ENCODE data around the gene HNRNPH3. TPM values are rescaled to one million over a fixed set of nuclear protein-coding genes. Genes with fewer than 3 reads are reported as not detected.

Gene HNRNPH3
- total and polyA plus RNA-seq, 10 donors = 43.2 to 142 (median 101) TPM

GRCh38 chr10:68342909-68343516, 11.1 kb downstream of the HNRNPH3 start:
- 90 to 95% (median 93%) methylated on average over 3 of the region's 3 CpGs for WGBS, 5 donors
- Histone ChIP-seq H3K27ac (no peak overlapping the region), H3K36me3 (peaks cover 0 to 96% (median 77%) of the 10 kb centered on the region in 6 donors), H3K4me3 (no peak overlapping the region), H3K4me1 (peaks cover 0 to 31% (median 8%) of the 10 kb centered on the region in 6 donors), H3K27me3 (replicated peaks in 1 of 7) (no peaks in the 10 kb centered on the region), H3K9me3 (no peaks in the 10 kb centered on the region)
- TF ChIP-seq CTCF (IDR thresholded peaks at IDR 0.05 in 8 of 11, conservative IDR thresholded peaks at IDR 0.05 in 3 of 11) (no peak), POLR2AphosphoS5 (IDR thresholded peaks at IDR 0.05) (no peak), POLR2A (IDR thresholded peaks at IDR 0.05) (no peak)
- no peak for DNase-seq
- intact Hi-C loops (cut with DNase I; ENCODE audit: low total_unique reads) = no loop called here

GRCh38 chr10:68345621-68346020, 13.8 kb downstream of the HNRNPH3 start:
- TF ChIP-seq POLR2AphosphoS5 (IDR thresholded peaks at IDR 0.05) (no peak), POLR2A (IDR thresholded peaks at IDR 0.05) (no peak), CTCF (IDR thresholded peaks at IDR 0.05 in 8 of 11, conservative IDR thresholded peaks at IDR 0.05 in 3 of 11) (no peak)
- 91 to 97% (median 94%) methylated on average over 4 of the region's 4 CpGs for WGBS, 5 donors
- Histone ChIP-seq H3K27me3 (replicated peaks in 1 of 7) (no peaks in the 10 kb centered on the region), H3K9me3 (no peaks in the 10 kb centered on the region), H3K4me1 (peaks cover 0 to 16% (median 0%) of the 10 kb centered on the region in 6 donors), H3K4me3 (no peak overlapping the region), H3K27ac (no peak overlapping the region), H3K36me3 (peaks cover 0 to 87% (median 55%) of the 10 kb centered on the region in 6 donors)
- intact Hi-C loops (cut with DNase I; ENCODE audit: low total_unique reads) = no loop called here
- DNase-seq = no peak

- no peak overlapping the region for H3K27ac ChIP-seq
- intact Hi-C loops (cut with DNase I; ENCODE audit: low total_unique reads) = no loop called here
- H3K4me1 ChIP-seq = peaks cover 0 to 8% (median 0%) of the 10 kb centered on the region in 6 donors
- no peaks in the 10 kb centered on the region for H3K9me3 ChIP-seq
- no peaks in the 10 kb centered on the region for H3K27me3 ChIP-seq (replicated peaks in 1 of 7)
- TF ChIP-seq CTCF (IDR thresholded peaks at IDR 0.05 in 8 of 11, conservative IDR thresholded peaks at IDR 0.05 in 3 of 11) = no peak
- TF ChIP-seq POLR2AphosphoS5 (IDR thresholded peaks at IDR 0.05) = peak in 1 of 3 donors; percentile 29
- no peak overlapping the region for H3K4me3 ChIP-seq
- H3K36me3 ChIP-seq = peaks cover 0 to 87% (median 53%) of the 10 kb centered on the region in 6 donors
- DNase-seq = no peak
- WGBS, 5 donors = 73 to 99% (median 92%) methylated on average over 4 of the region's 4 CpGs
These were observed 14.9 kb downstream of the HNRNPH3 start for GRCh38 chr10:68346774-68347173.

GRCh38 chr10:68348265-68348741, 16.4 kb downstream of the HNRNPH3 start:
- no peak for DNase-seq
- no peaks in the 10 kb centered on the region for H3K27me3 ChIP-seq (replicated peaks in 1 of 7)
- no peak overlapping the region for H3K4me3 ChIP-seq
- peaks cover 0 to 8% (median 0%) of the 10 kb centered on the region in 6 donors for H3K4me1 ChIP-seq
- peaks cover 0 to 87% (median 52%) of the 10 kb centered on the region in 6 donors for H3K36me3 ChIP-seq
- intact Hi-C loops (cut with DNase I; ENCODE audit: low total_unique reads) = no loop called here
- peak overlapping the region in 2 of 8 donors; percentile 0 to 6 for H3K27ac ChIP-seq
- H3K9me3 ChIP-seq = no peaks in the 10 kb centered on the region
- TF ChIP-seq POLR2A (IDR thresholded peaks at IDR 0.05) (no peak), POLR2AphosphoS5 (IDR thresholded peaks at IDR 0.05) (peak in 1 of 3 donors; percentile 10), CTCF (IDR thresholded peaks at IDR 0.05 in 8 of 11, conservative IDR thresholded peaks at IDR 0.05 in 3 of 11) (peak; percentile 34 to 76 (median 63))
- 54 to 67% (median 62%) methylated on average over 2 of the region's 2 CpGs for WGBS, 5 donors

All from spleen (tissue), 11 donors.